Transverse colon (tissue), 4 donors: ENCODE measurements around the gene ZNF324B. TPM values are rescaled to one million over a fixed set of nuclear protein-coding genes. Genes with fewer than 3 reads are reported as not detected.

ENCODE experiments used
- DNase-seq: peaks from one replicate; pipeline ENCODE4 v3.0.0-alpha.2; 2019
- H3K27ac ChIP-seq, 4 donors: fragments of 200-600 bp; sonication (generic); 2 replicates each; pipeline ENCODE4 v1.5.1; 2016 to 2018; ENCODE audit warnings: inconsistent platforms in 4 of 4
- H3K27me3 ChIP-seq: fragments of 200-600 bp; sonication (generic); 2 replicates; pipeline ENCODE4 v1.5.1; 2017; ENCODE audit warnings: inconsistent platforms
- H3K36me3 ChIP-seq, 4 donors: fragments of 200-600 bp; sonication (generic); 2 replicates each; pipeline ENCODE4 v1.5.1; 2017 to 2019; ENCODE audit warnings: inconsistent platforms in 4 of 4
- H3K4me1 ChIP-seq, 4 donors: fragments of 200-600 bp; sonication (generic); 2 replicates each; pipeline ENCODE4 v1.5.1; 2017 to 2020; ENCODE audit warnings: inconsistent platforms in 4 of 4
- H3K4me3 ChIP-seq, 4 donors: fragments of 200-600 bp; sonication (generic); 1 replicate in 1 of 4; 2 replicates in 3 of 4; pipeline versions ENCODE4 v1.5.1 to v1.6.1; 2017 to 2019; ENCODE audit warnings: inconsistent platforms in 4 of 4
- H3K9me3 ChIP-seq, 2 donors: fragments of 200-600 bp; sonication (generic); 2 replicates each; pipeline ENCODE4 v1.5.1; 2017 to 2019; ENCODE audit warnings: inconsistent platforms in 2 of 2
- CTCF ChIP-seq, 5 experiments: fragments of 200-600 bp in 3 of 5; fragments of 450-650 bp in 2 of 5; sonication (generic) in 3 of 5; IDR thresholded peaks; 1 replicate in 2 of 5; 2 replicates in 3 of 5; pipeline ENCODE4 v1.5.1; 2016 to 2017; ENCODE audit warnings: antibody characterized with exemption in 5 of 5, inconsistent platforms in 3 of 5, mild to moderate bottlenecking in 2 of 5, moderate library complexity in 1 of 5
- EP300 ChIP-seq: sonication (generic); formaldehyde crosslinking; IDR thresholded peaks from one replicate; pipeline ENCODE4 v1.6.1; 2017; ENCODE audit warnings: antibody characterized with exemption, low read depth
- POLR2A ChIP-seq: fragments of 450-650 bp; IDR thresholded peaks from one replicate; pipeline ENCODE4 v1.6.1; 2016; ENCODE audit warnings: antibody characterized with exemption, mild to moderate bottlenecking, moderate library complexity
- POLR2AphosphoS5 ChIP-seq, 3 donors: sonication (generic); formaldehyde crosslinking; IDR thresholded peaks; one replicate each; pipeline ENCODE4 v1.6.1; 2016; ENCODE audit warnings: antibody characterized with exemption in 3 of 3
- WGBS, 2 donors: methylation state at CpG; one replicate each; pipeline ENCODE4 v1.1.5; 2018; ENCODE audit warnings: low coverage in 1 of 2; 5-methylcytosine and 5-hydroxymethylcytosine counted together
- in situ Hi-C, 4 donors: fragments of 200-750 bp; cut with MboI; loops; one replicate each; pipeline versions ENCODE4 v1.15.0 to v1.15.1; 2017; ENCODE audit warnings: low sequenced_read_pairs in 3 of 4, low pct_ligation_motif_present in 1 of 4, low pct_unique_long_range_greater_than_20kb in 1 of 4
- intact Hi-C: fragments of 100-400 bp; cut with DNase I; formaldehyde crosslinking; loops from one replicate; pipeline ENCODE4 v1.15.1; 2023; ENCODE audit warnings: low total_unique reads
- total RNA-seq, 4 donors: library from RNA; depleted of rRNA; stranded (reverse); fragments of >200 nt; gene quantifications; one replicate each; pipeline ENCODE4 v1.1.0, GENCODE V29; 2016

ZNF324B gene
- total RNA-seq, 4 donors from 2014 or later, result 3.0 to 10.6 (median 6.3) TPM

- 93 to 97% methylated on average over 3 to 7 of the region's 7 CpGs for WGBS, 2 donors
- H3K9me3 ChIP-seq, result no peaks in the 10 kb centered on the region
- DNase-seq, result no peak
- no peak overlapping the region for H3K27ac ChIP-seq
- no peak overlapping the region for H3K4me3 ChIP-seq
- in situ Hi-C loops, result no loop called here
- H3K27me3 ChIP-seq, result no peaks in the 10 kb centered on the region
- H3K36me3 ChIP-seq, result peaks cover 0 to 34% (median 15%) of the 10 kb centered on the region in 4 donors
- TF ChIP-seq EP300 (no peak), POLR2A (no peak), CTCF (IDR thresholded peaks at IDR 0.05) (no peak), POLR2AphosphoS5 (IDR thresholded peaks at IDR 0.05) (no peak)
- H3K4me1 ChIP-seq, result no peaks in the 10 kb centered on the region
- intact Hi-C loops, result no loop called here
Observed at GRCh38 chr19:58417071-58417470, 34.4 kb upstream of the ZNF324B start.

DNA sequence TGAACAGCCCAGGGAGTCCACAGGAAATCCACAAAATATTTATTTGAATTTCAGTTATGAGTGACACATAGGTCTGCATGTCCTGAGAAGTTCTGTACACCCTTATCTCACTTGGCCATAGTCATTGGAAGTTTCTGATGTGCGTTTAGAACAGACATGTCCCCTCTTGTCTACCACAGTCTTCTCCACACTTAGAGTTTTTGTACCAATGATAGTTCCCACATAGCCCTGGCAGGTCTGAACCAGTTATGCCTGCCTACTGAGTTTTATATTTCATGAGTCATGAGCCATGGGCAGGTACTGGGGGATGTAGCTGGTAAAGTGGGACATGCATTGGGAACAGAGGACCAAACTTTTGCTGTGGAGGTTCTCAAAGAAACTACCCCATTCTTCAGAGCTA is 22.8 kb upstream of the ZNF324B start:
- DNase-seq, result no peak
- WGBS, 2 donors, result 73% methylated on average over 1 of the region's 1 CpG; no CpG with 5 or more reads in 1 of the 2 donors
- Histone ChIP-seq H3K9me3 (peaks cover 60 to 69% of the 10 kb centered on the region in 2 donors), H3K27ac (no peak overlapping the region), H3K27me3 (no peaks in the 10 kb centered on the region), H3K4me3 (no peak overlapping the region), H3K4me1 (no peaks in the 10 kb centered on the region), H3K36me3 (peaks cover 0 to 19% (median 6%) of the 10 kb centered on the region in 4 donors)
- intact Hi-C loops, result no loop called here
- in situ Hi-C loops, result no loop called here
- TF ChIP-seq POLR2A, result no peak
- no peak for TF ChIP-seq EP300
- TF ChIP-seq POLR2AphosphoS5 (IDR thresholded peaks at IDR 0.05), result no peak
- TF ChIP-seq CTCF (IDR thresholded peaks at IDR 0.05), result no peak

GRCh38 chr19:58429745-58430144 is 21.7 kb upstream of the ZNF324B start:
- peaks cover 71 to 80% of the 10 kb centered on the region in 2 donors for H3K9me3 ChIP-seq
- no peak for TF ChIP-seq POLR2AphosphoS5 (IDR thresholded peaks at IDR 0.05)
- TF ChIP-seq POLR2A, result no peak
- no peak for TF ChIP-seq EP300
- no peak for TF ChIP-seq CTCF (IDR thresholded peaks at IDR 0.05)
- intact Hi-C loops, result no loop called here

DNA sequence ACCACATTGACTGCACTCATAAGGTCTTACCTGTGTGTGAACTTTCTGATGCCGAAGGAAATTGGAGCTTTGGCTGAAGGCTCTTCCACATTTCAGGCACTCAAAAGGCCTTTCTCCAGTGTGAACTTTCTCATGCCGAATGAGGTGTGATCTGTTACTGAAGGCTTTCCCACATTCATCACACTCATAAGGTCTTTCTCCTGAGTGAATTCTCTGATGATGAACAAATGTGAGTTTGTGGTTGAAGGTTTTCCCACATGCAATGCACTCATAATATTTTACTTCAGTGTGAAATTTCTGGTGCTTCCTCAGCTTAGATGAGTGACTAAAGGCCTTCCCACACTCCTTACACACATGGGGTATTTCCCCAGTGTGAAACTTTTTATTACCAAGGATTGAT is 17.2 kb upstream of the ZNF324B start:
- intact Hi-C loops (no loop called here), in situ Hi-C loops (no loop called here)
- no peak for DNase-seq
- 97% methylated on average over 2 of the region's 2 CpGs; no CpG with 5 or more reads in 1 of the 2 donors for WGBS, 2 donors
- H3K27me3 ChIP-seq, result no peaks in the 10 kb centered on the region
- H3K27ac ChIP-seq, result no peak overlapping the region
- peaks cover 7 to 64% (median 26%) of the 10 kb centered on the region in 4 donors for H3K36me3 ChIP-seq
- TF ChIP-seq POLR2A (no peak), EP300 (no peak), CTCF (IDR thresholded peaks at IDR 0.05) (no peak), POLR2AphosphoS5 (IDR thresholded peaks at IDR 0.05) (no peak)
- peaks cover 86 to 94% of the 10 kb centered on the region in 2 donors for H3K9me3 ChIP-seq
- no peak overlapping the region for H3K4me3 ChIP-seq
- peaks cover 0 to 1% (median under 1%) of the 10 kb centered on the region in 4 donors for H3K4me1 ChIP-seq

More at GRCh38 chr19:58429745-58430144, 21.7 kb upstream of the ZNF324B start:
- Histone ChIP-seq H3K27me3 (no peaks in the 10 kb centered on the region), H3K36me3 (peaks cover 7 to 30% (median 16%) of the 10 kb centered on the region in 4 donors), H3K4me1 (no peaks in the 10 kb centered on the region), H3K27ac (no peak overlapping the region), H3K4me3 (no peak overlapping the region)
- in situ Hi-C loops, result no loop called here
- DNase-seq, result no peak
